GM18870 (cell line): ENCODE measurements around the gene STXBP4.

Source experiments
- ATAC-seq: cut with Tn5 transposase; IDR thresholded peaks from one replicate; pipeline ENCODE4 v1.9.1; 2021; ENCODE audit warnings: moderate library complexity; ENCODE audit not compliant: unreplicated experiment

The STXBP4 gene

GRCh38 chr17:55110521-55110920, 142.0 kb downstream of the STXBP4 start:
- no peak for ATAC-seq

DNA sequence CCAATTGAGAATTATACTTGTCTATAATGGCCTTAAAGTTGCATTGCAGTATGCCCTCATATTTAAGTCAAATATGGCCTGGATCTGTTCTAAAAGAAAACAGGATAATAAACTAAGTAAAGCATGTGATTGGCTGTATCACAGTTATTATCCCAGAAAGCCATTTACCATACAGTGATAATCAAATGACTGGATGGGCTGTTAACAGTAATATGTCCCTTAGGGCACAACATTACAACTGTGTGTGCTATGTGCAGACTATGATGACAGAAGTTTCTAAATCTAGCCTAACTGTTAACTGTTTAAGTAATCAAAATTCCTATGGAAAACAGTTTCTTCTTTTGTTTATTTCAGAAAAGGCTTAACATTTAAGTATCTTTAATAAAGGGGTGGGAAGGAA, 145.7 kb downstream of the STXBP4 start:
- ATAC-seq, result no peak

DNA sequence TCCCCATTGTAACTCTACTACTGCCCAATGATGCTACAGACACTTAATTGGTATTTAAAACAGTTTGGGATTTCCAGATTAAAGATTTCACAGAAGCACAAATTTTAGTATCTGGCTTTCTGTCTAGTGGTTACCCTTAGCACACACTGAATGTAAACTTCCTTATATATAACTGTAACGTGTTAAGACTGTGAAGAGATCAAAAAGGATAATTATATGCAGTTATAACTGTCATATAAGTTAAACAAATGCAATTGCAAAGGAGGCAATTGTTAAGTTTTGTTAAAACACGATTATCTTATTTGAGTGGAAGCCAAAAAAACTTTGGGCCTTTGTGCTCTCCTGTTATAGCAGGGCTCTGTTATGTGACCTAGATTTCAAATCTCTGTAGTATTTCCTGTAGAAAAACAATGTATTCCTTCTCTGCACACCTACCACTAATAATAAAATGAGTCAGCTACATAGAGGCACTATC, 147.9 kb downstream of the STXBP4 start:
- ATAC-seq, result no peak

GRCh38 chr17:55117164-55117563, 148.6 kb downstream of the STXBP4 start:
- ATAC-seq, result no peak

- ATAC-seq, result no peak
Observed at GRCh38 chr17:55120651-55121050, 152.1 kb downstream of the STXBP4 start.

GRCh38 chr17:55121268-55121667, 152.7 kb downstream of the STXBP4 start:
- ATAC-seq, result no peak

DNA sequence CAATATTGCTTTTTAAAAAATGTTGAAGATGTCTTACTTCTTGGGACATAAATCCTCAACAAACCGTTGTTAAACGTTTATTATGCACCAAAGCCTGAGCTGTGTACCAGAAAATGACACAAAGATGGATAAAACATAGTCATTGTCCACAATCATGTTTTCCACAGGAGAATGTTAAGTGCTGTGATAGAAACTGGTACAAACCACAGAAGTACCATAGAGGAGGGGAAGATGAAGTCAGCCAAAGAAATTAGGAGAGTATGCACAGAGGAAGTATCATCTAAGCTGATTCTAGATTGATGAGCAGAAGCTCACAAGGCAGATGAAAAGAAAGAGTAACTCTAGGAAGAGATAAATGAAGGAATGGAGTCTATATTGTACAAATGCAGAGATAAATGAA, 153.5 kb downstream of the STXBP4 start:
- ATAC-seq, result no peak

GRCh38 chr17:55124730-55125360, 156.3 kb downstream of the STXBP4 start:
- ATAC-seq, result no peak

DNA sequence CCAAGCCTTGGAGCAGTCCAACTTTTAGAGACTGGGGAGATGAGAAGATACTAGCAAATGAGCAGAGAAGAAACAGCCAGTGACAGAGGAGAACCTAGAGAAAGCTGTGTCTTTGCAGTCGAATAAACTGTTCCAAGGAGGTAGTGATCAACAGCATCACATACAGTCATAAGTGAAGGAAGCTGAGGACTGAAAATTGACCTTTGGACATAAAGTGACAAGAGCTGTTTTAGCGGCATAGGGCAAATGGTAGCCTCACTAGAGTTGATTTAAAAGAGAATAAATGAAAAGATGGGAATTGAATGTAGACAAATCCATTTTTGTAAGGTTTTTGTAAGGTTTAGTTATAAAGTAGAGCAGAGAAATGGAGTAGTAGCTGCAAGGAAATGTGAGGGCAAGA, 165.0 kb downstream of the STXBP4 start:
- ATAC-seq, result no peak

- ATAC-seq, result no peak
Observed at GRCh38 chr17:55134486-55135157, 166.1 kb downstream of the STXBP4 start.

DNA sequence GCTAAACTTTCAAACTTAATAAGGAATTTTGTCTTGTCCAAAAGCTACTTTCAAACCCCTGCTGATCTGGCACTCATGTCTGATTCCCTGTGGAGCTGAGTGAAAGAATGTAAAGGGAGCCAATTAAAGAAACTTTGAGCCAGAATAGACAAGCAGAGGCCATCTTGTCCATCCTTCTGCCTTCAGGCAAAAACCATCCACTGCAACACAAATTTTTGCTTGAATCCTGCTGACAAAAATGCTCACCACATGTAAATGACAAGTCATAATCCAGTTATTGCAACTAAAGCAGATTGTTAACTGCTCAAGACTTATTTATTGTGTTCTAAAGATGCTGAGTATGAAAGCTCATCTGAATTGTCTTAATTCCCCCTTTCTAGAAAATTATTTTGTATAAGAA, 172.2 kb downstream of the STXBP4 start:
- ATAC-seq, result no peak

GRCh38 chr17:55144518-55144917, 176.0 kb downstream of the STXBP4 start:
- ATAC-seq, result no peak

DNA sequence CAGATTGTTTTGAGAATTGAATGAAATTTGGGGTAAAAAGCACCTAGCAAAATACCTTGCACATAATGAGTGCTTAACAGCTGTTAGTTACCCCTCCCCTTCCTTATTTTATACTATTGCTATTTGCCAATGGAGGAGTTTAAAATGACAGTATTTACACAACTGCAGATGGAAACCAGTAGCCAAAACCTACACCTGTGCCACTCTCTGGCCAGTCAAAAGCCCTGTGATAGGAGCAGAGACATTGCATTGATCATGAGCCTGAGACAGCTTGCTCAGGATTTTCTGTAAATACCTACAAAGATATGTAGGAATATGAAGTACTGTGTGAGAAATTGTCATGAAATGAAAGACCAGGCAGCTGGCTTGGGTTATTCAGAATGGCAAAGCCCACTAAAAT, 180.9 kb downstream of the STXBP4 start:
- no peak for ATAC-seq

- ATAC-seq, result no peak
Observed at GRCh38 chr17:55152236-55152635, 183.7 kb downstream of the STXBP4 start.

DNA sequence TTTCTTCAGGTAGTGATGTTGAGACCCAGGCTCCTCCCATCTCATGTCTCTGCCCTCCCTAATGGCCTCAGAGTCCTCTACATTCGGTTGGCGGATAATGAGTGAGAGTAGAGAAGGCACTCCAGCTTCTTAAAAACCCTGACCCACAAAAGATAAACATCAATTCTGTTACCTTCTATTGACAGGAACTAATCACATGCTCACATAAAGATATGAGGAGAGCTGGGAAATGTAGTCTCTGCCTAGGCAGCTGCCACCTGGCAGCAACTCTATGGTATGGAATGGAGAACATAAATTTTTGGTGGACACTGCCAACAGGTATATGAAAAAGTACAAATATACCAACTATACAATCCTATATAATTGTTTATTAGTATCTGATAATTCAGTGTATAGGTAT, 185.5 kb downstream of the STXBP4 start:
- ATAC-seq, result no peak

GRCh38 chr17:55155856-55156560, 187.4 kb downstream of the STXBP4 start:
- no peak for ATAC-seq

GRCh38 chr17:55157165-55157564, 188.6 kb downstream of the STXBP4 start:
- ATAC-seq, result no peak

DNA sequence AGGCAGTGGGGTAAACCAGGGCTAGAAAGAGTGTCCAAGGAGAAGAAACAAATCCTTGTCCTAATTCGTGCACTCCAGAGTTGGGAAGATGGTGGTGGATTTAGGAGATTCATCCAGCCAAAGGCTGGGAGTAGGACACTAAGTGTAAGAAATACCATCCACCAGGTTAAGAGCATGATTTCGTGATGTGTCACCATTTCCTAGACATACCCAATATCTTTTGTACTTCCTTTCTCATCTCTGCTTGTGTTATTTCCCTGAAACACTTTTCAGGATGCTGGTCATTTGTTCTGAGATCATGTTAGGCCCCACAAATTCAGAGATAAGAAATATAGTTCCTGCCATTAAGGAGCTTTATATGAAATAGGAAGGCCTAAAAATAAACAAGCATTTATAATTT, 189.9 kb downstream of the STXBP4 start:
- ATAC-seq, result no peak

- ATAC-seq, result no peak
Observed at GRCh38 chr17:55159251-55159650, 190.7 kb downstream of the STXBP4 start.

- ATAC-seq, result no peak
Observed at GRCh38 chr17:55160501-55160900, 191.9 kb downstream of the STXBP4 start.

DNA sequence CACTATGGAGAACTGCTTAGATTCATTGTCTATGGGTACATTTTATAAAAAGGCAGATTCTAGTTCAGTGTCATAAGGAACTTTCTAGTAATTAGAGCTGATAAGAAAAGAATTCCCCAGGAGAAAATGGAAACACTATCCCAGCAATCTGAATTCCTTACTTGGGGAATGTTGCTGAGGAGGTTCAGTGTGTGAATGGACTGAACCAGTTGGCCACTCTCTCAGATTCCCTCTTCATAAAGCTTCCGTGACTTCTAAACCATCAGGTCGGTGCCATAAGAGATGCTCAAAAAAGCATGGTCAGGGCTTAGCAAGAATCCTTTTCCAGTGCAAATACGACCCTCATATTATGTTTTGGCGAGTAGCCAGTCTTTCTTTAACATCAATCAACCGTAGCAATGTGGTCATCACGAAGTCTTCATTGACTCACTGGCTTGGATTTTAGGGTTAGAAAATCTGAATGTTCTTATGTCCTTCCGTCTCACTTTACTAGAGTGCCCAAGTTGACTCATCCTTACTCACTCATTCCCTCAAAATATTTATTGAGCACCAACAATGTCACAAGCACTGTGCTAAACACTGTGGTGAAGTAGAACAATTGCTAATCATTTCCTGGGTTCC, 193.5 kb downstream of the STXBP4 start:
- no peak for ATAC-seq

GRCh38 chr17:55162556-55162946, 194.0 kb downstream of the STXBP4 start:
- ATAC-seq, result no peak
